ENCODE results near the gene LRRC37A3. TPM values are rescaled to one million over a fixed set of nuclear protein-coding genes. Genes with fewer than 3 reads are reported as not detected.

LRRC37A3 gene
- total and polyA plus RNA-seq, 2 of the 13 experiments (the other 11 are each of a cell fraction or from before 2014, with no cell fraction given) = 0.62 to 1.1 TPM

- peak; percentile 87; the same call in 1 of the 2 replicates for TF ChIP-seq ZBTB44 (CRISPR knock-in tag; IDR thresholded peaks at IDR 0.05)
- TF ChIP-seq ZNF75D (CRISPR knock-in tag; IDR thresholded peaks at IDR 0.05; ENCODE audit: borderline replicate concordance) = peak; percentile 67; the same call in 1 of the 2 replicates
- peak; percentile 90; the same call in 1 of the 2 replicates for TF ChIP-seq ZNF749 (CRISPR knock-in tag; IDR thresholded peaks at IDR 0.05; ENCODE audit: borderline replicate concordance)
- TF ChIP-seq KIAA2018 (CRISPR knock-in tag; IDR thresholded peaks at IDR 0.05; ENCODE audit: borderline replicate concordance) = peak; percentile 48; the same call in 1 of the 2 replicates
- TF ChIP-seq ZNF547 (CRISPR knock-in tag; IDR thresholded peaks at IDR 0.05) = peak; percentile 99
- peak; percentile 71 for TF ChIP-seq PRDM15 (CRISPR knock-in tag; IDR thresholded peaks at IDR 0.05)
- peak; percentile 93 for TF ChIP-seq SMAD9 (CRISPR knock-in tag; IDR thresholded peaks at IDR 0.05)
- peak; percentile 92 for TF ChIP-seq DMAP1 (CRISPR knock-in tag; IDR thresholded peaks at IDR 0.05)
- TF ChIP-seq BRD4 (CRISPR knock-in tag; IDR thresholded peaks at IDR 0.05) = peak; percentile 86
- TF ChIP-seq ZNF691 (CRISPR knock-in tag; IDR thresholded peaks at IDR 0.05; ENCODE audit: borderline replicate concordance, low read depth) = peak; percentile 80; the same call in 1 of the 2 replicates
- peak; percentile 38; the same call in 1 of the 2 replicates for TF ChIP-seq FOSL1 (CRISPR knock-in tag; IDR thresholded peaks at IDR 0.05; ENCODE audit: borderline replicate concordance)
- TF ChIP-seq NFKBIZ (CRISPR knock-in tag; IDR thresholded peaks at IDR 0.05) = peak; percentile 51; the same call in 1 of the 2 replicates
- peak; percentile 97 for TF ChIP-seq ARNT2 (CRISPR knock-in tag; IDR thresholded peaks at IDR 0.05; ENCODE audit: low read depth)
- TF ChIP-seq IRF1 (CRISPR knock-in tag; IDR thresholded peaks at IDR 0.05; ENCODE audit: low read depth) = 0 out of 2 replicates have a peak, but pooled peaks have one; percentile 30
Measured at GRCh38 chr17:64965873-64966287, 46.6 kb upstream of the LRRC37A3 start (continued).

All from HepG2 (cell line).